ENCODE measurements around the gene HHIPL1. TPM values are rescaled to one million over a fixed set of nuclear protein-coding genes. Genes with fewer than 3 reads are reported as not detected.

Gene HHIPL1
- total RNA-seq, 1 donor from 2014 or later = 2.5 TPM

DNA sequence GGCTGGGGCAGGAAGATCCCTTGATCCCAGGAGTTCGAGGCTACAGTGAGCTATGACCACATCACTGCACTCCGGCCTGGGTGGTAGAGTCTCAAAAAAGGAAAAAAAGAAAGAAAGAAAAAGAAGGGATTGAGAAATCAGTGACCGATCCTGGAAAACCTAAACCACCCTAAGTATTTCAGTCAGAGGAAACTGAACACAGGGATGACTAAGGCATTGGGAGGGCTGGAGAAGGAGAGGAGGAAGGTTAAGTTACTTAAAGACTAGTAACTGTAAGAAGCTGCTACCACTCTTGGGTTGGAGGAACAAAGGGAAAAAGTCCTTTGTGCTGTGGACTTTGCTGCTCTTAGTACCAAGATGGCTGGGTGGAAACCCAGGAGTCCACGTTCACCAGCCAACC lies 10.6 kb downstream of the HHIPL1 start:
- peaks cover under 1% of the 10 kb centered on the region for H3K4me1 Mint-ChIP-seq
- H3K27me3 Mint-ChIP-seq (ENCODE audit: low read depth) = peaks cover 23% of the 10 kb centered on the region
- peak overlapping the region; percentile 60 for H3K27ac Mint-ChIP-seq (ENCODE audit: unreplicated experiment)

GRCh38 chr14:99656171-99656570 lies 11.2 kb downstream of the HHIPL1 start:
- Mint-ChIP-seq H3K9me3 (no peaks in the 10 kb centered on the region), H3K27me3 (ENCODE audit: low read depth) (peaks cover 27% of the 10 kb centered on the region), H3K27ac (ENCODE audit: unreplicated experiment) (no peak overlapping the region), H3K4me3 (no peak overlapping the region), H3K4me1 (peaks cover 7% of the 10 kb centered on the region), H3K36me3 (ENCODE audit: low read depth) (no peaks in the 10 kb centered on the region)
- no peak for DNase-seq (ENCODE audit: low read depth, low spot score)
- no peak for TF ChIP-seq CTCF (conservative IDR thresholded peaks at IDR 0.05)

More for the DNA sequence above, 10.6 kb downstream of the HHIPL1 start:
- H3K4me3 Mint-ChIP-seq = no peak overlapping the region
- TF ChIP-seq CTCF (conservative IDR thresholded peaks at IDR 0.05) = no peak
- no peak for DNase-seq (ENCODE audit: low read depth, low spot score)
- H3K36me3 Mint-ChIP-seq (ENCODE audit: low read depth) = no peaks in the 10 kb centered on the region
- no peaks in the 10 kb centered on the region for H3K9me3 Mint-ChIP-seq

- H3K4me1 Mint-ChIP-seq = peaks cover 14% of the 10 kb centered on the region
- no peak overlapping the region for H3K27ac Mint-ChIP-seq (ENCODE audit: unreplicated experiment)
- no peak for TF ChIP-seq CTCF (conservative IDR thresholded peaks at IDR 0.05)
- peaks cover 28% of the 10 kb centered on the region for H3K27me3 Mint-ChIP-seq (ENCODE audit: low read depth)
- no peak for DNase-seq (ENCODE audit: low read depth, low spot score)
- no peak overlapping the region for H3K4me3 Mint-ChIP-seq
- H3K9me3 Mint-ChIP-seq = no peaks in the 10 kb centered on the region
- H3K36me3 Mint-ChIP-seq (ENCODE audit: low read depth) = no peaks in the 10 kb centered on the region
These were observed 12.8 kb downstream of the HHIPL1 start for GRCh38 chr14:99657645-99658155.

DNA sequence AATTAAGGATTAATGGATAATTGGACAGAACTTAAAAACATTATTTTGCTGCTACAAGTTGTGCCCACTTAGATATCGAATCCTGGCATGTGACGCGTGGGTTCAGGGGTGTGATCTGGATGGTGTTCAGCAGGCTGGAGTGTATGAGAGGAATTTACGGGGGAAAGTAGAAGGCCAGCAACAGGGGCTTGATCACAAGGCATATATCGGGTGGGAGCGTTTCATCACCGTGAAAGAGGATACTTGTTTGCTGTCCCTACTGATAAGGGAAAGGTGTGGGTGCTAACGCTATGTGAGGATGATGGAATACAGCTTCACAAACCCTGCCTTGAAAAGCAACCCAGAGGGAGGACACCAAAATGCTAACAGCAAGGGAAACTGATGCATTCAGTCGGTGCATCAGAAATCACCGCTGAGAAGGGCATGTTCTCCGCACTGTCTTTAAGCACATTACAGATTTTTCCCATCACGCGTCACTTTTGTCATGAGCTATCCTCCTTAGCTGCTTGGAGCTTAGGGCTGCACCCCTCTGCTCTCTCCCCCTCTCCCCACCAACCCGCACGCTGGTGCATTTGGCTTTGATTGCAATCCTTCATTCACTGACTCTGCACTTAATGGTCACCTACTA lies 13.4 kb downstream of the HHIPL1 start:
- H3K36me3 Mint-ChIP-seq (ENCODE audit: low read depth) = no peaks in the 10 kb centered on the region
- no peak overlapping the region for H3K27ac Mint-ChIP-seq (ENCODE audit: unreplicated experiment)
- TF ChIP-seq CTCF (conservative IDR thresholded peaks at IDR 0.05) = no peak
- H3K4me1 Mint-ChIP-seq = peaks cover 20% of the 10 kb centered on the region
- no peaks in the 10 kb centered on the region for H3K9me3 Mint-ChIP-seq
- no peak overlapping the region for H3K4me3 Mint-ChIP-seq
- peaks cover 28% of the 10 kb centered on the region for H3K27me3 Mint-ChIP-seq (ENCODE audit: low read depth)
- no peak for DNase-seq (ENCODE audit: low read depth, low spot score)

GRCh38 chr14:99659333-99659741 lies 14.4 kb downstream of the HHIPL1 start:
- Mint-ChIP-seq H3K27ac (ENCODE audit: unreplicated experiment) (no peak overlapping the region), H3K9me3 (no peaks in the 10 kb centered on the region), H3K27me3 (ENCODE audit: low read depth) (peaks cover 28% of the 10 kb centered on the region), H3K36me3 (ENCODE audit: low read depth) (no peaks in the 10 kb centered on the region), H3K4me3 (no peak overlapping the region), H3K4me1 (peaks cover 29% of the 10 kb centered on the region)
- no peak for TF ChIP-seq CTCF (conservative IDR thresholded peaks at IDR 0.05)
- DNase-seq (ENCODE audit: low read depth, low spot score) = no peak
